Activated B cell treated with CpG ODN at 0.5 μM for 24 hours (primary cell): ENCODE measurements around the gene GATAD2A. TPM values are rescaled to one million over a fixed set of nuclear protein-coding genes. Genes with fewer than 3 reads are reported as not detected.

ENCODE experiments used
- ATAC-seq: fragments of 200-7000 bp; cut with Tn5 transposase; one replicate; pipeline ENCODE4 v1.10.0; 2021; ENCODE audit warnings: low read depth, mild to moderate bottlenecking, moderate library complexity
- CTCF ChIA-PET: fragments of 350-600 bp; sonication (Branson Sonifier 250); formaldehyde crosslinking; loops from one replicate; lab custom pipeline; 2021; ENCODE audit warnings: antibody characterized with exemption; lab: Charles Lee
- POLR2A ChIA-PET: fragments of 350-600 bp; sonication (Branson Sonifier 250); formaldehyde crosslinking; loops from one replicate; lab custom pipeline; 2021; ENCODE audit warnings: antibody characterized with exemption; lab: Charles Lee
- DNase-seq: peaks from one replicate; pipeline ENCODE4 v3.0.0; 2022
- H3K27ac Mint-ChIP-seq: one replicate; pipeline ENCODE4 v1.8.0; 2020; ENCODE audit warnings: mixed read lengths
- H3K27me3 Mint-ChIP-seq: one replicate; pipeline ENCODE4 v1.8.0; 2021; ENCODE audit warnings: mixed read lengths
- H3K36me3 Mint-ChIP-seq: one replicate; pipeline ENCODE4 v1.8.0; 2021; ENCODE audit warnings: low read depth, mixed read lengths
- H3K4me1 Mint-ChIP-seq: one replicate; pipeline ENCODE4 v1.8.0; 2021; ENCODE audit warnings: mixed read lengths
- H3K4me3 Mint-ChIP-seq: one replicate; pipeline ENCODE4 v1.8.0; 2020; ENCODE audit warnings: mild to moderate bottlenecking, mixed read lengths
- H3K9me3 Mint-ChIP-seq: one replicate; pipeline ENCODE4 v1.8.0; 2020; ENCODE audit warnings: mixed read lengths
- intact Hi-C: fragments of 100-400 bp; cut with micrococcal nuclease; formaldehyde crosslinking; loops from one replicate; pipeline ENCODE4 v1.15.1; 2024
- total RNA-seq: library from RNA; stranded (reverse); gene quantifications from 2 replicates; pipeline ENCODE4 v1.2.3, GENCODE V29; 2022
- TF ChIP-seq, protein P1 (sequence below): fragments of 200-600 bp; IDR thresholded peaks from one replicate; pipeline ENCODE4 v1.8.0; 2022; ENCODE audit warnings: antibody characterized with exemption, mild to moderate bottlenecking

The GATAD2A gene
- total RNA-seq, 1 donor from 2014 or later: 116 TPM

DNA sequence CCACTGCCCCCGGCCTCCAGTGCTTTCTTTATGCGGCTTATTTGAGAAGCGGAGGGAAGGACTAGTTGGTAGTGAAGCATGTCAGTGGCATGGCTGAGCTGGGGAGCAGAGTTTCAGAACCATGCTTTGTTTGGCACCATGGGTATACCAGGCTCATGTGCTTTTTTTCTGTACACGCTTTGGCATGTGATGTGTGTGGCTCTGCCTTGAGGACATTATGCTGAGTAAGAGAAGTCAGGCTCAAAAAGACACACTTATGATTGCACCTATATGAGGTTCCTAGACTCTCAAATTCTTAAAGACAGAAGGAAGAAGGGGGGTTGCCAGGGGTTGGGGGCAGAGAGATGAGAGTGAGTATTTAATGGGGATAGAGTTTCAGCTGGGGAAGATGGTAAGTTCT is 21.3 kb downstream of the GATAD2A start:
- intact Hi-C loops: no loop called here
- POLR2A ChIA-PET: interaction anchor here (0.5 to 0.6 kb wide), 2 partner anchors 12 to 219 kb away, joined by 3 to 5 read pairs; no protein-coding TSS in a partner anchor
- DNase-seq (no peak), ATAC-seq (no peak)
- Mint-ChIP-seq H3K27ac (peak overlapping the region; percentile 14), H3K27me3 (no peaks in the 10 kb centered on the region), H3K4me3 (no peak overlapping the region), H3K36me3 (peaks cover 19% of the 10 kb centered on the region), H3K9me3 (no peaks in the 10 kb centered on the region), H3K4me1 (peaks cover 78% of the 10 kb centered on the region)
- TF ChIP-seq, protein P1, sequence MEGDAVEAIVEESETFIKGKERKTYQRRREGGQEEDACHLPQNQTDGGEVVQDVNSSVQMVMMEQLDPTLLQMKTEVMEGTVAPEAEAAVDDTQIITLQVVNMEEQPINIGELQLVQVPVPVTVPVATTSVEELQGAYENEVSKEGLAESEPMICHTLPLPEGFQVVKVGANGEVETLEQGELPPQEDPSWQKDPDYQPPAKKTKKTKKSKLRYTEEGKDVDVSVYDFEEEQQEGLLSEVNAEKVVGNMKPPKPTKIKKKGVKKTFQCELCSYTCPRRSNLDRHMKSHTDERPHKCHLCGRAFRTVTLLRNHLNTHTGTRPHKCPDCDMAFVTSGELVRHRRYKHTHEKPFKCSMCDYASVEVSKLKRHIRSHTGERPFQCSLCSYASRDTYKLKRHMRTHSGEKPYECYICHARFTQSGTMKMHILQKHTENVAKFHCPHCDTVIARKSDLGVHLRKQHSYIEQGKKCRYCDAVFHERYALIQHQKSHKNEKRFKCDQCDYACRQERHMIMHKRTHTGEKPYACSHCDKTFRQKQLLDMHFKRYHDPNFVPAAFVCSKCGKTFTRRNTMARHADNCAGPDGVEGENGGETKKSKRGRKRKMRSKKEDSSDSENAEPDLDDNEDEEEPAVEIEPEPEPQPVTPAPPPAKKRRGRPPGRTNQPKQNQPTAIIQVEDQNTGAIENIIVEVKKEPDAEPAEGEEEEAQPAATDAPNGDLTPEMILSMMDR: no peak
- CTCF ChIA-PET: interaction anchor here (1.2 kb wide), 1 partner anchor 64 kb away, joined by 4 read pairs; no protein-coding TSS in a partner anchor

DNA sequence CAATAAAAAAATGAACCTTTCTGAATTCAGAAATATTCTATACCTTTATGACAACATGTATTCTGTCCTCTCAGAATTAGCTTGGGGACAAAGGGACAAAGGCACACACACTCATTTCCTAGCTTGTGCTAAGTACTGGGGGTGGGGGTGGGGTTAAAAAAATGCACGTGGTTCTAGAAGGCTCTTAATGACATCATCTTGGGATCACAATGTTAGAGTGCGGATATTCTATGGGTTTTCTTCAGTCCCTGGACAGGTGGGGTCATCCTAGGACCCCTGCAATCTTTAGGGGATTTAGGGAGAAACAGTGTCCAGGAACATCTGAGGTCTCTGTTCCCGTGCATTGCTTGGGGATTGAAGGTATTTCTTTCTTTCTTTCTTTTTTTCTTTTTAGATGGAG is 21.8 kb downstream of the GATAD2A start:
- TF ChIP-seq, protein P1: no peak
- DNase-seq (no peak), ATAC-seq (no peak)
- Mint-ChIP-seq H3K27ac (no peak overlapping the region), H3K9me3 (no peaks in the 10 kb centered on the region), H3K4me3 (no peak overlapping the region), H3K36me3 (peaks cover 18% of the 10 kb centered on the region), H3K4me1 (peaks cover 76% of the 10 kb centered on the region), H3K27me3 (no peaks in the 10 kb centered on the region)
- intact Hi-C loops: no loop called here
- POLR2A ChIA-PET: interaction anchor here (0.6 kb wide), 1 partner anchor 219 kb away, joined by 3 read pairs; no protein-coding TSS in a partner anchor
- CTCF ChIA-PET: no interaction called here

DNA sequence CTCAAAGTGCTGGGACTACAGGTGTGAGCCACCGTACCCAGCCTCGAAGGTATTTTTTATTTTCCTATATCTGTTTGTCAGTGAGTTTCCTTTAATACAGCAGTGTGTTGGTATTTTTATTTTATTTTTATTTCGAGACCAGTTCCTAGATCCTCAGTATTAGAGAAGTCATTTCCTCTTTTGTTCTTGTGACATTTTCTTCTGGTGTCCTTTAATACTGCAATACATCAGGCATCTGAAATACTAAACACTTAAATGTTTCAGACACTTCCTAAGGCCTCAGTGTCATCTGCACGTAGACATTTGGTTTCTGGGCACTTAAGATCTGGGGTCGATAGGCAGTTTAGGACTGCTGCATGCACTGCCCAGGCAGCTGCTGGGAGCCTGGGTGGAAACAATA is 22.5 kb downstream of the GATAD2A start:
- DNase-seq: no peak
- intact Hi-C loops: no loop called here
- TF ChIP-seq, protein P1: no peak
- H3K9me3 Mint-ChIP-seq: no peaks in the 10 kb centered on the region
- ATAC-seq: no peak
- ChIA-PET POLR2A (no interaction called here), CTCF (no interaction called here)
- peak overlapping the region; percentile 56 for H3K27ac Mint-ChIP-seq
- peaks cover 81% of the 10 kb centered on the region for H3K4me1 Mint-ChIP-seq
- no peaks in the 10 kb centered on the region for H3K27me3 Mint-ChIP-seq
- H3K36me3 Mint-ChIP-seq: peaks cover 19% of the 10 kb centered on the region
- H3K4me3 Mint-ChIP-seq: no peak overlapping the region

DNA sequence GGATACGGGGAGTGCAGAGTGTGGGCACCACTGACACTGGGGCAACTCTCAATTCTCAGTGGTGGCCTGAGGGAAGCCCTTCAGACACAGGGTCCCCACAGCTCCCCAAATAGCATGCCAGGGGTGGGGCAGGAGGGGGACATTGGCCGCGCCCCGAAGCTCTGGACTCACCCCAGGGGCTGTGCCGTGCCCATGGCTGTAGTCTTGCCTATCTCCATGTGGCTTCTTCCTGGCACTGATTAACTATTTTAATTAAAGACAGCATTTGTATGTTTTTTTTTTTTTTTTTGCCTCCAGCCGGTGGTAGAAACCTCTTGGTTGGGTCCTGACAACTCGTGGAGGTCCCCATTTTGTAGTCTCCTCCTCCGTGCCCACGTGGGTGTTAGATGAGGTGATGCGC is 23.3 kb downstream of the GATAD2A start:
- Mint-ChIP-seq H3K9me3 (no peaks in the 10 kb centered on the region), H3K4me1 (peaks cover 82% of the 10 kb centered on the region), H3K4me3 (no peak overlapping the region), H3K27me3 (no peaks in the 10 kb centered on the region), H3K27ac (no peak overlapping the region), H3K36me3 (peaks cover 18% of the 10 kb centered on the region)
- ChIA-PET CTCF (no interaction called here), POLR2A (no interaction called here)
- ATAC-seq: no peak
- intact Hi-C loops: no loop called here
- DNase-seq: no peak
- TF ChIP-seq, protein P1: no peak

DNA sequence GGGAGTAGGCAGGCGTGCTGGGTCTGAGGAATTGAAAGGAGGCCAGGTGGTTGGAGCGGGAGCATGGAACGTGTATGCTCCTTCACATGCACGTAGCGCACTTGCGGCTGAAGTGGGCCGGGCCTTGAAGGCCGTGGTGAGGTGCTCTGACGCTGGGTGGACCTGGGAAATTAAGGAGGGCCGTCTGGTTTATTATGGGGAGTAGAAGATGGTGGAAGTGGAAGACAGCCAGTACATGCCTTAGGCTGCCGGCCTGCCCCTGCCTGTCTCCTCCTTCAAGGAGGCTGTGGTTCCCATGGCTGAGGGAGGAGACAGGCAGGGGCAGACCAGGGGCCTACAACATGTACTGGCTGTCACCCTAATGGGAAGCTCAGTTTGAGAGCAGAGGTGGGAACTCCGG is 23.9 kb downstream of the GATAD2A start:
- ATAC-seq (no peak), DNase-seq (no peak)
- CTCF ChIA-PET: no interaction called here
- Mint-ChIP-seq H3K9me3 (no peaks in the 10 kb centered on the region), H3K36me3 (peaks cover 18% of the 10 kb centered on the region), H3K4me3 (no peak overlapping the region), H3K4me1 (peaks cover 82% of the 10 kb centered on the region), H3K27me3 (no peaks in the 10 kb centered on the region), H3K27ac (no peak overlapping the region)
- intact Hi-C loops: no loop called here
- POLR2A ChIA-PET: interaction anchor here (0.6 kb wide), 1 partner anchor 16 kb away, joined by 7 read pairs; no protein-coding TSS in a partner anchor
- TF ChIP-seq, protein P1: no peak
